Endodermal cell (in vitro differentiated cells): ENCODE measurements around the gene PLCB3. TPM values are rescaled to one million over a fixed set of nuclear protein-coding genes. Genes with fewer than 3 reads are reported as not detected.

ENCODE experiments used
- DNase-seq: peaks from one replicate; pipeline ENCODE4 v3.0.0-alpha.2; 2017
- H3K27ac ChIP-seq: 2 replicates; pipeline ENCODE4 v1.5.1; 2013; ENCODE audit warnings: mild to moderate bottlenecking, low read depth, low read length, moderate library complexity
- H3K27me3 ChIP-seq: 2 replicates; pipeline ENCODE4 v1.6.1; 2013; ENCODE audit warnings: mild to moderate bottlenecking, low read length, moderate library complexity; ENCODE audit not compliant: insufficient read depth, control insufficient read depth, poor library complexity, severe bottlenecking
- H3K36me3 ChIP-seq: 2 replicates; pipeline ENCODE4 v1.7.0; 2013; ENCODE audit warnings: mild to moderate bottlenecking, low read length, moderate library complexity; ENCODE audit not compliant: control insufficient read depth, insufficient read depth
- H3K4me1 ChIP-seq: one replicate; pipeline ENCODE4 v1.7.0; 2013; ENCODE audit warnings: low read length; ENCODE audit not compliant: control insufficient read depth, insufficient read depth
- H3K4me3 ChIP-seq: 2 replicates; pipeline ENCODE4 v1.5.1; 2013; ENCODE audit warnings: mild to moderate bottlenecking, low read length, moderate library complexity
- H3K9ac ChIP-seq: 2 replicates; pipeline ENCODE4 v1.6.1; 2013; ENCODE audit warnings: mild to moderate bottlenecking, low read length, moderate library complexity; ENCODE audit not compliant: poor library complexity, severe bottlenecking; ENCODE audit errors: extremely low read depth
- H3K9me3 ChIP-seq: 2 replicates; pipeline ENCODE4 v1.6.1; 2013; ENCODE audit warnings: mild to moderate bottlenecking, low read length, moderate library complexity; ENCODE audit not compliant: control insufficient read depth
- H3K27ac Mint-ChIP-seq: 2 replicates; pipeline ENCODE4 v1.8.0; 2020; ENCODE audit warnings: mixed read lengths
- H3K27me3 Mint-ChIP-seq: 2 replicates; pipeline ENCODE4 v1.8.0; 2021; ENCODE audit warnings: mild to moderate bottlenecking, mixed read lengths; ENCODE audit not compliant: insufficient read depth
- H3K36me3 Mint-ChIP-seq: 2 replicates; pipeline ENCODE4 v1.8.0; 2020; ENCODE audit warnings: low read depth, mixed read lengths
- H3K4me1 Mint-ChIP-seq: 2 replicates; pipeline ENCODE4 v1.8.0; 2020; ENCODE audit warnings: mixed read lengths
- H3K4me3 Mint-ChIP-seq: 2 replicates; pipeline ENCODE4 v1.8.0; 2020; ENCODE audit warnings: mild to moderate bottlenecking, moderate library complexity, mixed read lengths
- H3K9me3 Mint-ChIP-seq: 2 replicates; pipeline ENCODE4 v1.8.0; 2020; ENCODE audit warnings: mild to moderate bottlenecking, mixed read lengths
- WGBS, 2 experiments: methylation state at CpG; one replicate each; pipeline versions ENCODE4 v1.1.5 to v1.1.7; 2013; ENCODE audit warnings: missing lambda C conversion rate in 2 of 2, mixed read lengths in 1 of 2; ENCODE audit not compliant: insufficient coverage in 1 of 2, insufficient read length in 1 of 2; 5-methylcytosine and 5-hydroxymethylcytosine counted together
- total RNA-seq, 2 donors: library from RNA; stranded (reverse); fragmentation: NEBNext Ultra II Directional in 1 of 2; extraction: Animal tissue kit (Norgen Biotek cat#: 25700) in 1 of 2; gene quantifications; 2 replicates in 1 of 2; 3 replicates in 1 of 2; pipeline ENCODE4 v1.2.1, GENCODE V29; 2021
- TF ChIP-seq, protein P1 (sequence below): fragments of 200-600 bp; sonication (generic); conservative IDR thresholded peaks from 2 replicates; pipeline ENCODE4 v1.5.0; 2021; ENCODE audit warnings: antibody characterized with exemption, mild to moderate bottlenecking

Gene PLCB3
- total RNA-seq, 2 donors from 2014 or later, result 75.0 to 83.2 TPM

DNA sequence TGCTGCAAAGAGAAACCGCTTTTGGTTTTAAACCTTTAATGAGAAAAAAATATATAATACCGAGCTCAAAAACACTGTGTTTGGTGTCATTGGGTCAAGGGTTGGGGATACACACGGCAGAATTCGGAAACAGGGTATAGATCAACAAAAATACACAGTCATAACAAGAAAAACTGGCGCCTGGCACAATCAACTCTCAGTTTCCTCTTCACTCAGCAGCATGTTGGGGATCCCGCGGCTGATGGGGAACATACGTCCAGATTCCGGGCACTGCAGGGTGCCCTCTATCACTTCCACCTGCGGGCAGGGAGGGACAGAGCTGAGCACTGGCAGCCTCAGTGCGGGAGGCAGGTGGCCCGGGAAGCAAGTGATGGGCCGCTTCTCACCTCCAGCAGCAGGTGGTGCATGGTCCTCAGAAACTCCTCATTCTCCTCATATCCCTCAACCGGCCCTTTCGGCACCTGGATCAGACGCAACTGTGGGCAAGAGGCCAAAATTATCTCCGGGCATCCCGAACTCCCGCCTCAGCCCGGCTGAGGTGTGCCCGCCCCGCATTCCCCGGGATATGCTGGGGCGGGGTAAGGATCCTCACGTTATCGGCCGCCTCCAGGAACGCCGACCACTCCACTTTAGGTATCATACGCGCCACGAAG is 65.5 kb downstream of the PLCB3 start:
- Histone ChIP-seq H3K9ac (peak overlapping the region; percentile 93), H3K9me3 (no peaks in the 10 kb centered on the region), H3K27ac (peak overlapping the region; percentile 98), H3K4me1 (peaks cover 5% of the 10 kb centered on the region), H3K27me3 (no peaks in the 10 kb centered on the region), H3K4me3 (peak overlapping the region; percentile 84), H3K36me3 (peaks cover 47% of the 10 kb centered on the region)
- Mint-ChIP-seq H3K4me1 (peaks cover 12% of the 10 kb centered on the region), H3K36me3 (peaks cover 46% of the 10 kb centered on the region), H3K9me3 (no peaks in the 10 kb centered on the region), H3K27me3 (no peaks in the 10 kb centered on the region), H3K4me3 (peak overlapping the region; percentile 94), H3K27ac (peak overlapping the region; percentile 99)
- 1 to 9% methylated on average over 16 to 32 of the region's 32 CpGs for WGBS, 2 experiments
- peak; percentile 82 for DNase-seq
- TF ChIP-seq, protein P1, sequence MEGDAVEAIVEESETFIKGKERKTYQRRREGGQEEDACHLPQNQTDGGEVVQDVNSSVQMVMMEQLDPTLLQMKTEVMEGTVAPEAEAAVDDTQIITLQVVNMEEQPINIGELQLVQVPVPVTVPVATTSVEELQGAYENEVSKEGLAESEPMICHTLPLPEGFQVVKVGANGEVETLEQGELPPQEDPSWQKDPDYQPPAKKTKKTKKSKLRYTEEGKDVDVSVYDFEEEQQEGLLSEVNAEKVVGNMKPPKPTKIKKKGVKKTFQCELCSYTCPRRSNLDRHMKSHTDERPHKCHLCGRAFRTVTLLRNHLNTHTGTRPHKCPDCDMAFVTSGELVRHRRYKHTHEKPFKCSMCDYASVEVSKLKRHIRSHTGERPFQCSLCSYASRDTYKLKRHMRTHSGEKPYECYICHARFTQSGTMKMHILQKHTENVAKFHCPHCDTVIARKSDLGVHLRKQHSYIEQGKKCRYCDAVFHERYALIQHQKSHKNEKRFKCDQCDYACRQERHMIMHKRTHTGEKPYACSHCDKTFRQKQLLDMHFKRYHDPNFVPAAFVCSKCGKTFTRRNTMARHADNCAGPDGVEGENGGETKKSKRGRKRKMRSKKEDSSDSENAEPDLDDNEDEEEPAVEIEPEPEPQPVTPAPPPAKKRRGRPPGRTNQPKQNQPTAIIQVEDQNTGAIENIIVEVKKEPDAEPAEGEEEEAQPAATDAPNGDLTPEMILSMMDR, result peak; percentile 57

DNA sequence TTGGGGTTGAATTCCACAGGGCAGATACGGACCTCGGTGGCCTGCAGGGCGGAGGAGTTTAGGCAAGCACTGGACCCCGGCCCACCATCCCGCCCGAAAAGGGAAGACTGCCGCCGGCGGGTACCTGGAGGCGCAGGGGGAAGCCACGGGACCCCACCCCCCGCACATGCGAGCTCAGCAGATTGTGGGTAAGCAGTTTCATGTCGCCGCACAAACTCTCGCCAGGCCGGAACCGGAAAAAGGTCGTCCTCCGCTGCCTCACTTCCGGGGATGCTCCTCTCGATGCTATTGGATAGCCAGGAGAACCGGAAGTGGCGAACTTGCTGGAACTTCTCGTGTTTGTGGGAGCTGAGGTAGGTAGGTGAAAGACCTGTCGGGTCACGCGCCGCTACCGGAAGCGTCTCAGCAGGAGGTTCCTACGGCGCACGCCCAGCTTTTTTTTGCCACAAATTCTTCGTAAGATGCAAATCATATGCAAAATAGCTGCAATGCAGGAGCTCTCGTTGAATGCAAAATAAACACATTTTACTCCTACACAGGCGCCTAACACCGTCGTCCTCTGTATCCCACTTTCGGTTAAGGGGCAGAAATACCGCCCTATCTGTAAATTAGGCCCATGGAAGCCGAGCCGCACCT is 66.1 kb downstream of the PLCB3 start, which contains the start of gene TRMT112:
TRMT112 (minus strand) TSS at position 235 of the 636 bp plus-strand sequence; CDS start at position 202, 33 bp downstream.
- H3K4me3 ChIP-seq, result peak within 1 kb of the TSS; percentile 84
- peak; percentile 98 for DNase-seq
- Mint-ChIP-seq H3K4me1 (peaks cover 12% of the 10 kb centered on the region), H3K36me3 (peaks cover 47% of the 10 kb centered on the region), H3K27ac (peak within 1 kb of the TSS; percentile 99), H3K4me3 (peak within 1 kb of the TSS; percentile 94), H3K27me3 (no peaks in the 10 kb centered on the region), H3K9me3 (no peaks in the 10 kb centered on the region)
- peaks cover 51% of the 10 kb centered on the region for H3K36me3 ChIP-seq
- peaks cover 5% of the 10 kb centered on the region for H3K4me1 ChIP-seq
- 0% methylated on average over 40 to 43 of the region's 43 CpGs for WGBS, 2 experiments
- H3K27ac ChIP-seq, result peak within 1 kb of the TSS; percentile 98
- peak within 1 kb of the TSS; percentile 93 for H3K9ac ChIP-seq
- H3K27me3 ChIP-seq, result no peaks in the 10 kb centered on the region
- H3K9me3 ChIP-seq, result no peaks in the 10 kb centered on the region
- TF ChIP-seq, protein P1, result no peak

DNA sequence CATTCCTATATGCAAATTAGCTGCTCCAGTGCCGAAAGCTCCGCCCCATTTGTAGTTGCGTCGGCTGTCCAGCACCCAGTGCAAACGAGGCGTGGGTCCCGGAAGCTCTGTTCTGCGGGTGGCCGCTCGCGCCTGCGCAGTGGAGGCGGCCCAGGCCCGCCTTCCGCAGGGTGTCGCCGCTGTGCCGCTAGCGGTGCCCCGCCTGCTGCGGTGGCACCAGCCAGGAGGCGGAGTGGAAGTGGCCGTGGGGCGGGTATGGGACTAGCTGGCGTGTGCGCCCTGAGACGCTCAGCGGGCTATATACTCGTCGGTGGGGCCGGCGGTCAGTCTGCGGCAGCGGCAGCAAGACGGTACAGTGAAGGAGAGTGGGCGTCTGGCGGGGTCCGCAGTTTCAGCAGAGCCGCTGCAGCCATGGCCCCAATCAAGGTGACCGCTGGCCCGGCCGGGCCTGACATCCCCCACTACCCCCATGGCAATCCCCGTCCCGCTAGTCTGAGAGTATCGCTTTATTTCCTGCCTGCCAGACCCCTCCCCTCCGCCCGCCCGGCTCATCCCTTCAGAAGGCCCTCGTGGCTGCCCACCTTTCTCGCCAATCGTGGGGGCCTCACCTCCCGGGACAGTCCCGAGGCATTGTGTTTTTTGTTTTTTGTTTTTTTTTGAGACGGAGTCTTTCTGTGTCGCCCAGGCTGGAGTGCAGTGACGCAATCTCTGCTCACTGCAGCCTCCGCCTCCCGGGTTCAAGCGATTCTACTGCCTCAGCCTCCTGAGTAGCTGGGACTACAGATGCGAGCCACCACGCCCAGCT is 66.8 kb downstream of the PLCB3 start, which contains the start of gene PRDX5:
PRDX5 (plus strand) TSS at position 161 of the 805 bp plus-strand sequence; CDS start at position 256, 95 bp downstream.
- H3K36me3 Mint-ChIP-seq, result peaks cover 42% of the 10 kb centered on the region
- Histone ChIP-seq H3K9me3 (no peaks in the 10 kb centered on the region), H3K4me3 (peak within 1 kb of the TSS; percentile 84), H3K4me1 (peaks cover 5% of the 10 kb centered on the region), H3K27ac (peak within 1 kb of the TSS; percentile 98), H3K36me3 (peaks cover 51% of the 10 kb centered on the region), H3K27me3 (no peaks in the 10 kb centered on the region), H3K9ac (peak within 1 kb of the TSS; percentile 93)
- H3K9me3 Mint-ChIP-seq, result no peaks in the 10 kb centered on the region
- peak; percentile 97 for DNase-seq
- 0 to 1% methylated on average over 39 to 61 of the region's 61 CpGs for WGBS, 2 experiments
- TF ChIP-seq, protein P1, result peak; percentile 46
- peak within 1 kb of the TSS; percentile 99 for H3K27ac Mint-ChIP-seq
- H3K4me3 Mint-ChIP-seq, result peak within 1 kb of the TSS; percentile 94
- no peaks in the 10 kb centered on the region for H3K27me3 Mint-ChIP-seq
- H3K4me1 Mint-ChIP-seq, result peaks cover 12% of the 10 kb centered on the region
